GM19099 (cell line): ENCODE data around the gene EFCAB13.
A peak's percentile ranks its signal among the peaks of the same experiment; 100 is the strongest.

Source experiments
- POLR2A ChIP-seq: IDR thresholded peaks from 3 replicates; pipeline ENCODE4 v1.6.1; 2011; ENCODE audit warnings: low read depth; ENCODE audit not compliant: insufficient read length; ENCODE audit errors: extremely low read depth

The EFCAB13 gene

DNA sequence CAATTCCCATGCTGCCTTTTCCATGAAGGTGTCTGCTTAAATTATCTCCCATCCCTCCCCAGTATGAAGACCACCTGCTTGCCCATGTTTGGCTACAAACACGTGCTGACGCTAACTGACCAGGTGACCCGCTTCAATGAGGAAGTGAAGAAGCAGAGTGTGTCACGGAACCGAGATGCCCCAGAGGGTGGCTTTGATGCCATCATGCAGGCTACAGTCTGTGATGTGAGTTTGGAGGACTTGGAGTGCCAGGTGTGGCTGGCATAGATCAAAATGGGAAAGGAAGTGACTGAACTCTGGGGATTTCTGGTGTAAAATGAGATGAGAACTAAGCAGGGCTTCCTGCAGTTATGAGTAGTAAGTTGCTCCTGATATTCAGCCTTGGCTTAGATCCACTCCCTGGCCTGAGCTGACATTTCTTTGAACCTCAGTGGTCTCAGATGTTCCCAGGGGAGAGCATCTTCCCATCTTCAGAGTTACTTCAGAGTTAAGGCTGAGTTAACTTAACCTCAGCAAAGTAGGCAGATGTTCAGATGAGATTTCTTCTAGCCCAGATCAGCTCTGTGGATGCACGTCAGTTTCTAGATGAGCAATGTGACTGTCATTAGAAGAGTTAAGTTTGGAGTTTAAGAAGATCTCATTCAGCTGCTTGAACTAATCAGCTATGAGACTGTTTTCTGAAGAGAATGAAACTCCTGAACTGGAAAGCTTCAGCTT, 37.4 kb upstream of the EFCAB13 start:
- peak; percentile 26 for TF ChIP-seq POLR2A

DNA sequence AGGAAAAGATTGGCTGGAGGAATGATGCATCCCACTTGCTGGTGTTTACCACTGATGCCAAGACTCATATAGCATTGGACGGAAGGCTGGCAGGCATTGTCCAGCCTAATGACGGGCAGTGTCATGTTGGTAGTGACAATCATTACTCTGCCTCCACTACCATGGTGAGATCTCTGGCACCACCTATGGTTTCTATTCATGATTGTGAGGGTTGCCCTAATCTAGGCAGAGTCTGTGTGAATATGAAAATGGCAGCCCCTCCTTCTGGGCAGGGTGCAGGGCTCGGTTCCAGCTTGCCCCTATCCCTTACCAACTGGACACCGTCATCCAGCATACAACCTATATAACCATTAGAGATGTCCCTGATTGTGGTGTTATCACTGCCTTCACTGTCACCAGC, 36.7 kb upstream of the EFCAB13 start:
- no peak for TF ChIP-seq POLR2A

DNA sequence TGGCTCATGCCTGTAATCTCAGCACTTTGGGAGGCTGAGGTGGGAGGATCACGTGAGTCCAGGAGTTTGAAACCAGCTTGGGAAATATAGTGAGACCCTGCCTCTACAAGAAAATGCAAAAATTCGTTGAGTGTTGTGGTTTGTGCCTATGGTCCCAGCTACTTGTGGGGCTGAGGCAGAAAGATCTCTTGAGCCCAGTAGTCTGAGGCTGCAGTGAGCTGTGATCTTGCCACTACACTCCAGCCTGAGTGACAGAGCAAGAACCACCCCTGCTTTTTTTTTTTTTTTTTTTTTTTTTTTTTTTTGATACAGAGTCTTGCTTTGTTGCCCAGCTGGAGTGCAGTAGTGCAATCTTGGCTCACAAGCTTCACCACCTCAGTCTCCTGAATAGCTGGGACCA, 36.1 kb upstream of the EFCAB13 start:
- TF ChIP-seq POLR2A = no peak

DNA sequence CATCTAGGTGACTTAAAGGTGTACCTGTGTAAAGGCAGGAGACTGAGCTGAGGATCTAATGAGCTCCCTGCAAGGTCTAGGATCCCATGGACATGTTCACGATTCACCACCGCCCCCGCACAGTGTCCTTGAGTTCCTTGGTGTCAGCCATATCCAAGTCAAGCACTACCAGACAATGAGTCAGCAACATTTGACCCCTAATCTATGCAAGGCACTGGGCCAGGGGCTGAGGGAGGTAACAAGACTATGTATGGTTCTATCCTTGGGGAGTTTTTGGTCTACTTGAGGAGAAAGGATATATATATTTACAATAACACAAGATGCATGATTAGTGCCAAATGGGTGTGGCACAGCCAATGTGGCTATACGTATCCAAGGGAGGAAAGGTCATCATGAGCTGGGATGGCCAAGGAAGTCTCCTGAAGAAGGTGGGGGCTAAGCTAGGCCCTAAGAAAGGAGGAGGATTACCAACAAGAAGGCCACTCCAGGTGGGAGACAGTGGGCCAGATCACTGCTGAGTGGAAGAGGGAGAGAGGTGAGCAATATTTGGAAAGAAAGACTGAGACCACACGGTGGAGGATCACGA, 35.1 kb upstream of the EFCAB13 start:
- TF ChIP-seq POLR2A = no peak

DNA sequence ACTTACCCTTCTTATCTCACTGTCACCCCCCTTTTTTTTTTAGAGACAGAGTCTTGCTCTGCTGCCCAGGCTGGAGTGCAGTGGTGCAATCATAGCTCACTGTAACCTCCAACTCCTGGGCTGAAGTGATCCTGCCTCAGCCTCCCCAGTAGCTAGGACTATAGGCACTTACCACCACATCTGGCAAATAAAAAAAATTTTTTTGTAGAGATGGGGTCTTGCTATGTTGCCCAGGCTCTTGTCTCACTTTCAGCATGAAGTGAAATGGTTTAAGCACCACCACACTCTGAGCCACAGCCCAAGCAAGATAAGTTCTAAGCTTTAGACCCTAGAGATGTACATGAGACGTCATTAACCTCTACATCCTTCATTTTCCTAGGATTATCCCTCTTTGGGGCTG, 34.5 kb upstream of the EFCAB13 start:
- TF ChIP-seq POLR2A = no peak

DNA sequence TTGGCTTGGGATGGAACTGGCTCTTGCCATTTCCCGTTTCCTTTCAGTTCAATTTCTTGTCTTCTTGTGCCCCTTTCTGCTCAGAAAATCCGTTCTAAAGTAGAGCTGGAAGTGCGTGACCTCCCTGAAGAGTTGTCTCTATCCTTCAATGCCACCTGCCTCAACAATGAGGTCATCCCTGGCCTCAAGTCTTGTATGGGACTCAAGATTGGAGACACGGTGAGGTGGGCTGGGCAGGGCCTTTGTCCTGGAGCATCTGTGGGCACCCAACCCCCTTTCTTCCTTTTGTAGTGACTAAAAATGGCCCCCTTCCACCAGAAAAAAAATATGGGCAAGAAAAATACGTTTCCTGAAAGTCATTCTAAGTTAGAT, 32.9 kb upstream of the EFCAB13 start:
- no peak for TF ChIP-seq POLR2A

DNA sequence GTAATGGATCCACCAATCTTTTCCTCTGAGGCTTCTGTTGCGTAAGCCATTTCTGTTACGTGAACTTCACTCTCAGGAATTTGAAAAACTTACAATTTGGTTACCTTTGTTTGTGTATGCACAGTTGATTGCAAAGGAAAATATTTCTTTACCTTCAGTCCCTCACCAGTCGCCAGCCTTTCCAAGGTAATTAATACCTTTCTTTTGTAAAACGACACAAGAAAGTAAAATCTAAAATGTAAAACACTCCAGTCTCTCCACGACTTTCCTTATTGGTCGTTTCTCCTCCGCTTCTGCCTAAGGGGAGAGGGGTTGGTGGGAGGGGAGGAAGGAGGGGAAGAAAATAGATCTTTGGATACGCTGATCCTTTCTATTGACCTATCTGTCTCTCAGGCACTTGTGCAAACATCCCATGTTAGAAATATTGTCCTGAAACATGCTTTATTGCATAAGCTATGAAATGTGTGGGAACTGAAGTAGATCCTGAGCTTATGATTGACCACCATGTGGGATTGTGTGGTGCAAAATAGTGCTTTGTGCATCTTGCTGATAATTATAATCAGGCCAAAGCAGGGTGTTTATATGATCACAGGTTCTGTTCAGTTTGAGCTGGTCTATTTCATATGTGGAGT, 32.4 kb upstream of the EFCAB13 start:
- TF ChIP-seq POLR2A = no peak

DNA sequence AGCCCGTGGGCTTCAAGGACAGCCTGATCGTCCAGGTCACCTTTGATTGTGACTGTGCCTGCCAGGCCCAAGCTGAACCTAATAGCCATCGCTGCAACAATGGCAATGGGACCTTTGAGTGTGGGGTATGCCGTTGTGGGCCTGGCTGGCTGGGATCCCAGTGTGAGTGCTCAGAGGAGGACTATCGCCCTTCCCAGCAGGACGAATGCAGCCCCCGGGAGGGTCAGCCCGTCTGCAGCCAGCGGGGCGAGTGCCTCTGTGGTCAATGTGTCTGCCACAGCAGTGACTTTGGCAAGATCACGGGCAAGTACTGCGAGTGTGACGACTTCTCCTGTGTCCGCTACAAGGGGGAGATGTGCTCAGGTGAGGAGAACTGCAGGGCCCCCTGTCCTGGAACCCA, 31.5 kb upstream of the EFCAB13 start:
- TF ChIP-seq POLR2A = no peak

DNA sequence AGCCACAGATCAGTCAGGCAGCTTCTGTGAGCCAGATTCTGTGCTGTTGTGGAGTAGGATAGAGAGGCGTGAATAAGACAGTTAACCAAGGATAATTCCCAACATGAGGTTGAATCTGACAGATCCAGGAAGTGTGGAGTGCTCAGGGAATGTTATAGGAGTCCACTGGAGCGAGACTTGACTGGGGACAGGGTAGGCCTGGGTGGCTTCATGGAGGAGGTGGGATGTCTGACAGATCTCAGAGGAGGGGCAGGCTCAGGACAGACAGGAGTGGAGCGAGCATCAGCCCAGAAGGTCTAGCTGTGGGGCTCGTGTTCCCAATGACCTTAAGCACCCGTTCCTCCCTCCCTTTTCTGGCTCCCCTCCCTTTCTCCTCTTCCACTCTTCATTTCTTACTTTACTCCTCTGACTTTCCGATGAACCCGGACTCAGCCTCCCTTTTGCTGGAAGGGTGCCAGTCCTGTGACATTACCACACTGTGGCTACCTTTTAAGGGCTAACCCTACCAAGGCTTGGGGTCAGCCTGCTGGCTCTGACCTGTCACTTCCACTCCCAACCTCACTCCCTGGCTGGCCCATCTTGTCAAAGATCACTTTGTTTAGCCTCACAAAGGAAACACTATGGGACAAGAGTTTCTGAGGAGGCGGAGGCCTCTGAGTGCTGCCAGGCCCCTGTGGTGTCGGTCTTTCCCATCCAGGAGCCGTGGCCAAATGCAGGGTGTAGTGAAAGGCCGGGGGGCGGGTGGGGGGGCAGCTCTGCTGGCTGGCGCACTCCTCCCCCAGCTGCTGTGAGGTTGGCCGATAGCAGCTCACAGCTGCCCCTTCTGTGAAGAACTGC, 28.5 kb upstream of the EFCAB13 start:
- no peak for TF ChIP-seq POLR2A

DNA sequence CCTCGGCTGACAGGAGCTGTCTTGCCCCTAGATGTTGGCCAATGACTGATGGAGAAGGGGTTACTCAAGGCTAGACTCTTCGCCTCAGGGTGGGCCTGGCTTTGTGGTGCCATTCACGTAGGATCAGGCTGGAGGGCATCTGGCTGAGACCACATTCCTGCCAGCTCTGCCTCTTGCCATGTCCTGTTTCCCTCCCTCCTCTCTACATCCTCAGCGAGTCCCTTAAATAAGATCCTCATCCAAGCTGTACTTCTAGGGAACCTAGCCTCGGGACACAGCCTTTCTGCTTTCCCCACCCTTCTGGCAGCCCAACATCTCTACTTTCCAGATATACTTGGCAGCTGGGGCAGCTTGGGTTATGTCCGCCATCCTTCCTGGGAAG, 27.9 kb upstream of the EFCAB13 start:
- no peak for TF ChIP-seq POLR2A

DNA sequence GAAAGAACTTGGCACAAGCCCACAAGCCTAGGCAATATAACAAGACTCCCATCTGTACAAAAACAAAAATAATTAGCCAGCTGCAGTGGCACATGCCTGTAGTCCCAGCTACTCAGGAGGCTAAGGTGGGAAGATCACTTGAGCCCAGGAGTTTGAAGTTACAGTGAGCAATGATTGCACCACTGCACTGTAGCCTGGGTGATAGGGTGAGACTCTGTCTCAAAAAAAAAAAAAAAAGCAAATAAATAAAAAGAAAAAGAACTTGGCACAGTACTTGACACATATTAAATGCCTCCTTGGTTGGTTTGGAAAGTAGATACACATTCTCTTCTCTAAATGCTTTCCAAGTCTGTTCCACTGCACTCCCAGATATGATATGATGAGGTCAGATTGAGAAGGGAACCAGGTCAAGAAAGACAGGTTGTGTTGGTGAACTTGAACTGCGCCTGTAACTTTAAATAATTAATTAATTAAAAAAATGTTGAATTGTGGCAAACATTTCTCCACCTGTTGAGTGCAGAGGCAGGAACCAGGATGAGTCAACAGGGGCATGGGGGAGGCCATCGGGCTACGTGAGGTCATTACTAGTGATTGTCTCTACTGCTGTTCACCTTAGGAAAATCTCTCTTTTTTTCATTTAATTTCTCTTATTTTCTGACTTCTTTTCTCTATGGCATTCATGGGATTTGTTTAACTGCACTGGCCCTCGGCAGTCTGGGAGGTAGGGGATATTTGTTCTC, 25.9 kb upstream of the EFCAB13 start:
- no peak for TF ChIP-seq POLR2A

DNA sequence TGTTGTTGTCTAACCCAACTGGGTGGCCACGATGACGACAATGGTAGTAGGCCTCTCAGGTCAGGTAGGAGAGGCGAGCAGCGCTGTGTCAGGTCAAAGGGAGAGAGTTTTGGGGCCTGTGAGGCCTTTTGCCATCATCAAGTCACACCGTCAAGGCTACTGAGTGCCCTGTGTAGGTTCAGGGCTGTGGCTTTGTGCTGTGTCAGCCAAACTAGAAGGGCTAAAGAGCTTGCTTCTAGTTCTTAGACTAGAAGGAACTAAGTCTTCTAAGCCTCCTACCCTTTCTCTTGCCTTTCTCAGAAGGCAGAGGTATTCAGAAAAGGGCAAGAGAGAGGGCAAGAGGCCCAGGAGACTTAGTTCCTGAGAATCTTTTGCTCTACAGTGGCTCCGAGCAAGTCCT, 25.0 kb upstream of the EFCAB13 start:
- TF ChIP-seq POLR2A = no peak

DNA sequence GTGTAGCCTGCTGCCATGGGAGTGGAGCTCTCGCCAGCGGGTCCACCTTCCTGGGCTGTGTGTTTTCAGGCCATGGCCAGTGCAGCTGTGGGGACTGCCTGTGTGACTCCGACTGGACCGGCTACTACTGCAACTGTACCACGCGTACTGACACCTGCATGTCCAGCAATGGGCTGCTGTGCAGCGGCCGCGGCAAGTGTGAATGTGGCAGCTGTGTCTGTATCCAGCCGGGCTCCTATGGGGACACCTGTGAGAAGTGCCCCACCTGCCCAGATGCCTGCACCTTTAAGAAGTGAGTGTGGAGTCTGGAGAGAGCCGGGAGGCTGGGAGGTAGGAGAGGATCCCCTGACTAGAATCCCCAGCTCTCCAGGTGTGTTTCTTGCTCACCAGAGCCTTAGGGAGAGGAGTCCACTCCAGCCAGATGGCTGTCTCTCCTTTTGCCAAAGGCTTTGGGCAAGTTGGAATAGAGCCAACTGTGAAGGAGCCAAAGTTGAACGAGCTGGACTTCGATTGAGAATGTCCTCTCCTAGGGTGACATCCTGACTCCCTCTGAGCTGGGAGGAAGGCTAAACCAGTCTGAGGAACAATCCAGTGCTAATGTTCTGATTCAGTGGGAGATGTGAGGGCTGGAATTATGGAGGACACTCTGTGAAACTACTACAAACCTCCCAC, 24.4 kb upstream of the EFCAB13 start:
- TF ChIP-seq POLR2A = no peak

DNA sequence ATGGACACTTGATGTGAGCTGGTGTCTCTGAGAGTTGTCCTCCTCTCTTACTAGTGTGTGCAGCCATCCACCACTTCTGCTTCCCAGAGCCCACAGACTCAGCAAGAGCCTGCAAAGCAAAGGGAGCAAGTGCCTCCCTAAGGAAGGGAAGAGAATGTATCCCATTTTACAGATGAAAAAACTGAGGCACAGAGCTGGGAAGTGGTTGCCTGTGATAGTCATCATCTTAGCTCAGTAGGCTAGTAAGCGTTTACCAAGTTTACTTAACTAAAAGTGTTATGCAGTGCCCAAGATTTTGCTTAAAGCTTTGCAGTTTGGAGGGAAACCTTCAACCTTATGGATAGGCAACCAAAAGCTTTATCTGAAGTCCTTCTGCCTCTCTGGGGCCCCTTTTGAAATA, 23.0 kb upstream of the EFCAB13 start:
- no peak for TF ChIP-seq POLR2A
